Chondrocyte (in vitro differentiated cells): Measurements from ENCODE around the gene COL15A1. TPM values are rescaled to one million over a fixed set of nuclear protein-coding genes. Genes with fewer than 3 reads are reported as not detected.

Source experiments
- DNase-seq: peaks from one replicate; pipeline ENCODE4 v3.0.0; 2021; ENCODE audit warnings: mixed read lengths, low spot score
- H3K27ac Mint-ChIP-seq: one replicate; pipeline ENCODE4 v1.8.0; 2021; ENCODE audit warnings: mild to moderate bottlenecking, moderate library complexity, mixed read lengths; ENCODE audit not compliant: unreplicated experiment
- H3K27me3 Mint-ChIP-seq: 2 replicates; pipeline ENCODE4 v1.8.0; 2021; ENCODE audit warnings: low read depth, mixed read lengths
- H3K36me3 Mint-ChIP-seq: 2 replicates; pipeline ENCODE4 v1.8.0; 2021; ENCODE audit warnings: low read depth, mixed read lengths
- H3K4me1 Mint-ChIP-seq: 2 replicates; pipeline ENCODE4 v1.8.0; 2021; ENCODE audit warnings: low read depth, mild to moderate bottlenecking, mixed read lengths
- H3K4me3 Mint-ChIP-seq: one replicate; pipeline ENCODE4 v1.8.0; 2021; ENCODE audit warnings: mild to moderate bottlenecking, moderate library complexity, mixed read lengths; ENCODE audit not compliant: unreplicated experiment
- H3K9me3 Mint-ChIP-seq: 2 replicates; pipeline ENCODE4 v1.8.0; 2021; ENCODE audit warnings: low read depth, mixed read lengths
- total RNA-seq: library from RNA; stranded (reverse); gene quantifications from 3 replicates; pipeline ENCODE4 v1.2.1, GENCODE V29; 2021
- TF ChIP-seq, protein P1 (sequence below): fragments of 200-600 bp; sonication (generic); IDR thresholded peaks from 2 replicates; pipeline ENCODE4 v1.5.0; 2021; ENCODE audit warnings: antibody characterized with exemption, mild to moderate bottlenecking, moderate library complexity

Gene COL15A1
- total RNA-seq, 1 donor from 2014 or later = 5.4 TPM

- Mint-ChIP-seq H3K4me1 (peaks cover 82% of the 10 kb centered on the region), H3K36me3 (no peaks in the 10 kb centered on the region), H3K27ac (no peak overlapping the region), H3K9me3 (no peaks in the 10 kb centered on the region), H3K4me3 (no peak overlapping the region), H3K27me3 (no peaks in the 10 kb centered on the region)
- TF ChIP-seq, protein P1, sequence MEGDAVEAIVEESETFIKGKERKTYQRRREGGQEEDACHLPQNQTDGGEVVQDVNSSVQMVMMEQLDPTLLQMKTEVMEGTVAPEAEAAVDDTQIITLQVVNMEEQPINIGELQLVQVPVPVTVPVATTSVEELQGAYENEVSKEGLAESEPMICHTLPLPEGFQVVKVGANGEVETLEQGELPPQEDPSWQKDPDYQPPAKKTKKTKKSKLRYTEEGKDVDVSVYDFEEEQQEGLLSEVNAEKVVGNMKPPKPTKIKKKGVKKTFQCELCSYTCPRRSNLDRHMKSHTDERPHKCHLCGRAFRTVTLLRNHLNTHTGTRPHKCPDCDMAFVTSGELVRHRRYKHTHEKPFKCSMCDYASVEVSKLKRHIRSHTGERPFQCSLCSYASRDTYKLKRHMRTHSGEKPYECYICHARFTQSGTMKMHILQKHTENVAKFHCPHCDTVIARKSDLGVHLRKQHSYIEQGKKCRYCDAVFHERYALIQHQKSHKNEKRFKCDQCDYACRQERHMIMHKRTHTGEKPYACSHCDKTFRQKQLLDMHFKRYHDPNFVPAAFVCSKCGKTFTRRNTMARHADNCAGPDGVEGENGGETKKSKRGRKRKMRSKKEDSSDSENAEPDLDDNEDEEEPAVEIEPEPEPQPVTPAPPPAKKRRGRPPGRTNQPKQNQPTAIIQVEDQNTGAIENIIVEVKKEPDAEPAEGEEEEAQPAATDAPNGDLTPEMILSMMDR = no peak
- DNase-seq = no peak
Measured at GRCh38 chr9:99108131-99108530, 164.4 kb downstream of the COL15A1 start.

DNA sequence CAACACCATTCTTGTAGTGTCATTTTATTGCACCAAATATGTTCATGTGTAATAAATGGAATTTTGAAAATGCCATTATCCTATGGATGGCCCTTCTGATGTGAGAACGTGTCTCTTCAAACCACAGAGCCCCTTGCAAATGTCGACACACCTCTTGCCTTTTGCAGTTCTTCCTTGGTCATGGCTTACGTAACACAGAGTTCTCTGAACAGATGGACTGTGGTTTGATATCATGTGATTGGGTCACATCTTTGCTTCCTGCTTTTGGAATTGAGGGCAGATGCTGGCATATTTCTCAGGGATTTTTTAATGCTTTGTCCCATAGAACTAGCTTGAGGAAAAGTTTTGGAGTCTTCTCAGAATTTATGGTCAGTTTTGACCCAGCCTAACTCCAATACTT, 165.8 kb downstream of the COL15A1 start:
- peaks cover 79% of the 10 kb centered on the region for H3K4me1 Mint-ChIP-seq

GRCh38 chr9:99112750-99113413, 169.2 kb downstream of the COL15A1 start:
- Mint-ChIP-seq H3K4me1 (peaks cover 88% of the 10 kb centered on the region), H3K9me3 (no peaks in the 10 kb centered on the region), H3K4me3 (no peak overlapping the region), H3K27me3 (no peaks in the 10 kb centered on the region), H3K36me3 (no peaks in the 10 kb centered on the region), H3K27ac (peak overlapping the region; percentile 4)
- TF ChIP-seq, protein P1 = no peak
- DNase-seq = no peak

More for the DNA sequence above, 165.8 kb downstream of the COL15A1 start:
- H3K4me3 Mint-ChIP-seq = no peak overlapping the region
- H3K36me3 Mint-ChIP-seq = no peaks in the 10 kb centered on the region
- no peak for DNase-seq
- TF ChIP-seq, protein P1 = no peak
- peak overlapping the region; percentile 67 for H3K27ac Mint-ChIP-seq
- no peaks in the 10 kb centered on the region for H3K9me3 Mint-ChIP-seq
- no peaks in the 10 kb centered on the region for H3K27me3 Mint-ChIP-seq

- peaks cover 81% of the 10 kb centered on the region for H3K4me1 Mint-ChIP-seq
- DNase-seq = no peak
- H3K9me3 Mint-ChIP-seq = no peaks in the 10 kb centered on the region
- no peaks in the 10 kb centered on the region for H3K36me3 Mint-ChIP-seq
- TF ChIP-seq, protein P1 = no peak
- H3K27me3 Mint-ChIP-seq = no peaks in the 10 kb centered on the region
- H3K27ac Mint-ChIP-seq = peak overlapping the region; percentile 4
- H3K4me3 Mint-ChIP-seq = no peak overlapping the region
Measured at GRCh38 chr9:99113414-99114048, 169.8 kb downstream of the COL15A1 start.

DNA sequence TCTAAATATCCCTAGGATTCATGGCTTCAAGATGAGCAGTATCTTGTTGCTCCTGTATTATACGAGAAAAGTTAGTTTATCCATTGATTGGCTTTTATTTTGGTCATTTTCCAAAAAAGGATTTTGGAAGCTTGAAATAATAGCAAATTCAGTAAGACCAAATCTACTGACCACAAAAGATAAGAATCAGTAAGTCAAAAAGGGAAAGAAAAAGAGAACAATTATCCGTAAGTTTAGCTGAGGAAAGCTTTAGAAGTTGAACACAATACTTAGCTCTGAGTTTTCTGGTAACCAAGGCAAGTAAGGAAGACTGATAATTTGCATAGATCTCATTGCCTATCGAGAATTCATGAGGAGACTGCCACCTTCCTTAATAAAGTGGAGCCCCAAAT, 170.3 kb downstream of the COL15A1 start:
- Mint-ChIP-seq H3K36me3 (no peaks in the 10 kb centered on the region), H3K27ac (no peak overlapping the region), H3K9me3 (no peaks in the 10 kb centered on the region), H3K27me3 (no peaks in the 10 kb centered on the region), H3K4me3 (no peak overlapping the region), H3K4me1 (peaks cover 81% of the 10 kb centered on the region)
- TF ChIP-seq, protein P1 = no peak
- DNase-seq = no peak
